ENCODE data around the gene HNRNPK. TPM values are rescaled to one million over a fixed set of nuclear protein-coding genes. Genes with fewer than 3 reads are reported as not detected.

Gene HNRNPK
- total RNA-seq, 4 donors from 2014 or later: 282 to 404 (median 349) TPM

- no peaks in the 10 kb centered on the region for H3K27me3 ChIP-seq
- no peaks in the 10 kb centered on the region for H3K4me1 ChIP-seq
- H3K9me3 ChIP-seq: no peaks in the 10 kb centered on the region
- no peak overlapping the region for H3K27ac ChIP-seq
- DNase-seq (ENCODE audit: low spot score in 2 of 2): no peak
- peaks cover 0 to 13% (median 0%) of the 10 kb centered on the region in 3 donors for H3K36me3 ChIP-seq
- H3K4me3 ChIP-seq: no peak overlapping the region
- TF ChIP-seq EP300 (IDR thresholded peaks at IDR 0.05) (no peak), CTCF (IDR thresholded peaks at IDR 0.05) (no peak), POLR2A (IDR thresholded peaks at IDR 0.05) (no peak)
Measured at GRCh38 chr9:84002344-84002743, 22.3 kb upstream of the HNRNPK start.

- Histone ChIP-seq H3K36me3 (peaks cover 0 to 8% (median 0%) of the 10 kb centered on the region in 3 donors), H3K4me1 (no peaks in the 10 kb centered on the region), H3K27ac (no peak overlapping the region), H3K27me3 (no peaks in the 10 kb centered on the region), H3K4me3 (no peak overlapping the region), H3K9me3 (no peaks in the 10 kb centered on the region)
- TF ChIP-seq EP300 (IDR thresholded peaks at IDR 0.05) (no peak), CTCF (IDR thresholded peaks at IDR 0.05) (no peak), POLR2A (IDR thresholded peaks at IDR 0.05) (no peak)
- no peak for DNase-seq (ENCODE audit: low spot score in 2 of 2)
- WGBS, 2 donors: 88 to 90% methylated on average over 2 of the region's 2 CpGs
Measured at GRCh38 chr9:84001621-84002020, 21.6 kb upstream of the HNRNPK start.

GRCh38 chr9:84000186-84000585, 20.2 kb upstream of the HNRNPK start:
- 84 to 92% methylated on average over 3 of the region's 3 CpGs for WGBS, 2 donors
- Histone ChIP-seq H3K27me3 (no peaks in the 10 kb centered on the region), H3K27ac (no peak overlapping the region), H3K4me3 (no peak overlapping the region), H3K36me3 (peaks cover 0 to 8% (median 0%) of the 10 kb centered on the region in 3 donors), H3K4me1 (no peaks in the 10 kb centered on the region), H3K9me3 (no peaks in the 10 kb centered on the region)
- no peak for DNase-seq (ENCODE audit: low spot score in 2 of 2)
- TF ChIP-seq EP300 (IDR thresholded peaks at IDR 0.05) (no peak), CTCF (IDR thresholded peaks at IDR 0.05) (no peak)

- Histone ChIP-seq H3K27ac (no peak overlapping the region), H3K27me3 (no peaks in the 10 kb centered on the region), H3K4me1 (no peaks in the 10 kb centered on the region), H3K4me3 (no peak overlapping the region), H3K36me3 (peaks cover 0 to 3% (median 0%) of the 10 kb centered on the region in 3 donors), H3K9me3 (no peaks in the 10 kb centered on the region)
- 74% methylated on average over 2 of the region's 2 CpGs for WGBS, 2 donors
- no peak for TF ChIP-seq CTCF (IDR thresholded peaks at IDR 0.05)
- TF ChIP-seq POLR2A (IDR thresholded peaks at IDR 0.05): no peak
- no peak for TF ChIP-seq EP300 (IDR thresholded peaks at IDR 0.05)
- no peak for DNase-seq (ENCODE audit: low spot score in 2 of 2)
Measured at GRCh38 chr9:83999141-83999918, 19.3 kb upstream of the HNRNPK start.

- Histone ChIP-seq H3K4me3 (no peak overlapping the region), H3K4me1 (no peaks in the 10 kb centered on the region), H3K27me3 (no peaks in the 10 kb centered on the region), H3K9me3 (no peaks in the 10 kb centered on the region), H3K27ac (no peak overlapping the region), H3K36me3 (no peaks in the 10 kb centered on the region)
- 89 to 93% methylated on average over 4 of the region's 4 CpGs for WGBS, 2 donors
- no peak for DNase-seq (ENCODE audit: low spot score in 2 of 2)
- no peak for TF ChIP-seq EP300 (IDR thresholded peaks at IDR 0.05)
- no peak for TF ChIP-seq POLR2A (IDR thresholded peaks at IDR 0.05)
- TF ChIP-seq CTCF (IDR thresholded peaks at IDR 0.05): no peak
Measured at GRCh38 chr9:83996126-83996525, 16.1 kb upstream of the HNRNPK start.

Measured in tibial nerve (tissue), 4 donors.